SK-N-SH (cell line): ENCODE results near the gene NFIX. TPM values are rescaled to one million over a fixed set of nuclear protein-coding genes. Genes with fewer than 3 reads are reported as not detected.

Experiments used
- CTCF ChIA-PET: fragments of 300-600, 350-600 bp; formaldehyde crosslinking; extraction: SDS; loops from one replicate; lab custom pipeline; 2021; lab: Yijun Ruan, JAX
- POLR2A ChIA-PET: fragments of 350-600 bp; sonication (Branson Sonifier 250); formaldehyde crosslinking; extraction: SDS; loops from one replicate; lab custom pipeline; 2020; ENCODE audit warnings: antibody characterized with exemption, inconsistent platforms; lab: Yijun Ruan, JAX
- DNase-seq: peaks from one replicate; pipeline ENCODE4 v3.0.0; 2012
- H2AFZ ChIP-seq: fragments of 200-600 bp; sonication (generic); 2 replicates; pipeline ENCODE4 v1.8.1; 2016; ENCODE audit warnings: antibody characterized with exemption, mild to moderate bottlenecking, low read depth
- H3F3A ChIP-seq: fragments of 200-600 bp; sonication (generic); replicated peaks from 2 replicates; pipeline ENCODE3; 2016; ENCODE audit warnings: antibody characterized with exemption, mild to moderate bottlenecking; ENCODE audit not compliant: insufficient read depth
- H3K27ac ChIP-seq, 2 experiments: fragments of 200-500 bp in 1 of 2; fragments of 200-600 bp in 1 of 2; sonication (Bioruptor generic) in 1 of 2; sonication (generic), shearing (Covaris generic) in 1 of 2; 2 replicates each; pipeline versions ENCODE4 v1.5.1 to v1.6.1; 2014 to 2016; ENCODE audit warnings: low read depth in 2 of 2, inconsistent platforms in 1 of 2, low read length in 1 of 2, mild to moderate bottlenecking in 1 of 2, mixed read lengths in 1 of 2
- H3K27me3 ChIP-seq: fragments of 200-600 bp; sonication (generic), shearing (Covaris generic); 2 replicates; pipeline ENCODE4 v1.6.1; 2016; ENCODE audit warnings: mixed run types; ENCODE audit not compliant: insufficient read depth
- H3K36me3 ChIP-seq, 2 experiments: fragments of 200-500 bp in 1 of 2; fragments of 200-600 bp in 1 of 2; sonication (Bioruptor generic) in 1 of 2; sonication (generic) in 1 of 2; replicated peaks in 1 of 2; 2 replicates each; pipeline versions ENCODE3 to v1.5.1; 2014 to 2016; ENCODE audit warnings: low read length in 1 of 2, mild to moderate bottlenecking in 1 of 2; ENCODE audit not compliant: insufficient read depth in 2 of 2, control insufficient read depth in 1 of 2
- H3K4me1 ChIP-seq, 2 experiments: fragments of 200-500 bp in 1 of 2; fragments of 200-600 bp in 1 of 2; sonication (Bioruptor generic) in 1 of 2; sonication (generic), shearing (Covaris generic) in 1 of 2; 2 replicates each; pipeline versions ENCODE4 v1.5.1 to v1.6.1; 2014 to 2016; ENCODE audit warnings: low read depth in 1 of 2, low read length in 1 of 2, mixed run types in 1 of 2; ENCODE audit not compliant: insufficient read depth in 2 of 2, control insufficient read depth in 1 of 2
- H3K4me2 ChIP-seq: fragments of 200-600 bp; sonication (generic), shearing (Covaris generic); 2 replicates; pipeline ENCODE4 v1.6.1; 2017; ENCODE audit warnings: mixed run types
- H3K4me3 ChIP-seq, 2 experiments: fragments of 200-500 bp in 1 of 2; fragments of 200-600 bp in 1 of 2; sonication (Bioruptor generic) in 1 of 2; sonication (generic), shearing (Covaris generic) in 1 of 2; 2 replicates each; pipeline versions ENCODE4 v1.5.1 to v1.8.1; 2014 to 2016; ENCODE audit warnings: low read depth in 2 of 2, inconsistent platforms in 1 of 2, low read length in 1 of 2, mild to moderate bottlenecking in 1 of 2, mixed read lengths in 1 of 2, moderate library complexity in 1 of 2
- H3K79me2 ChIP-seq: fragments of 200-600 bp; sonication (generic); 2 replicates; pipeline ENCODE4 v1.8.1; 2017; ENCODE audit warnings: mild to moderate bottlenecking; ENCODE audit not compliant: insufficient read depth
- H3K9ac ChIP-seq: fragments of 200-600 bp; sonication (generic); 2 replicates; pipeline ENCODE4 v1.6.1; 2017; ENCODE audit warnings: mixed run types
- H3K9me2 ChIP-seq: fragments of 200-600 bp; sonication (generic); 2 replicates; pipeline ENCODE4 v1.6.1; 2017; ENCODE audit warnings: mixed run types
- H3K9me3 ChIP-seq: fragments of 200-600 bp; sonication (generic); 2 replicates; pipeline ENCODE4 v1.6.1; 2017; ENCODE audit warnings: mixed run types, mild to moderate bottlenecking, moderate library complexity
- H4K20me1 ChIP-seq: fragments of 200-600 bp; sonication (generic); 2 replicates; pipeline ENCODE4 v1.6.1; 2017; ENCODE audit warnings: mild to moderate bottlenecking, mixed run types; ENCODE audit not compliant: insufficient read depth
- FOSL2 ChIP-seq: IDR thresholded peaks from 2 replicates; pipeline ENCODE4 v1.4.0; 2012; ENCODE audit warnings: low read depth, mild to moderate bottlenecking, moderate library complexity, borderline replicate concordance
- MXI1 ChIP-seq: IDR thresholded peaks from 2 replicates; pipeline ENCODE4 v1.6.1; 2012; ENCODE audit warnings: mild to moderate bottlenecking, low read depth, low read length, improper control_type of control experiment
- RAD21 ChIP-seq: IDR thresholded peaks from 2 replicates; pipeline ENCODE4 v1.6.1; 2012; ENCODE audit warnings: mild to moderate bottlenecking, low read length
- TEAD4 ChIP-seq: IDR thresholded peaks from 2 replicates; pipeline ENCODE4 v1.4.0; 2012; ENCODE audit warnings: mild to moderate bottlenecking, borderline replicate concordance; ENCODE audit not compliant: insufficient read depth
- whole genome bisulfite sequencing: methylation state at CpG from one replicate; pipeline ENCODE4 v1.1.6; 2017; ENCODE audit warnings: low lambda C conversion rate; 5-methylcytosine and 5-hydroxymethylcytosine counted together
- polyA plus RNA-seq, 3 experiments: library from polyadenylated mRNA; depleted of rRNA; stranded (reverse); fragments of >200 nt; gene quantifications; 2 replicates each; pipeline ENCODE4 v1.2.3, GENCODE V29; 2012
- TF ChIP-seq, protein P1 (sequence below): IDR thresholded peaks from 2 replicates; pipeline ENCODE4 v1.4.0; 2012; ENCODE audit warnings: low read depth
- TF ChIP-seq, protein P2 (sequence below): IDR thresholded peaks from 2 replicates; pipeline ENCODE4 v1.6.1; 2012; ENCODE audit warnings: mild to moderate bottlenecking, low read depth, low read length, moderate library complexity

Gene NFIX
- polyA plus RNA-seq, 1 of the 3 experiments (the other 2 are of a cell fraction), result 14.8 TPM

DNA sequence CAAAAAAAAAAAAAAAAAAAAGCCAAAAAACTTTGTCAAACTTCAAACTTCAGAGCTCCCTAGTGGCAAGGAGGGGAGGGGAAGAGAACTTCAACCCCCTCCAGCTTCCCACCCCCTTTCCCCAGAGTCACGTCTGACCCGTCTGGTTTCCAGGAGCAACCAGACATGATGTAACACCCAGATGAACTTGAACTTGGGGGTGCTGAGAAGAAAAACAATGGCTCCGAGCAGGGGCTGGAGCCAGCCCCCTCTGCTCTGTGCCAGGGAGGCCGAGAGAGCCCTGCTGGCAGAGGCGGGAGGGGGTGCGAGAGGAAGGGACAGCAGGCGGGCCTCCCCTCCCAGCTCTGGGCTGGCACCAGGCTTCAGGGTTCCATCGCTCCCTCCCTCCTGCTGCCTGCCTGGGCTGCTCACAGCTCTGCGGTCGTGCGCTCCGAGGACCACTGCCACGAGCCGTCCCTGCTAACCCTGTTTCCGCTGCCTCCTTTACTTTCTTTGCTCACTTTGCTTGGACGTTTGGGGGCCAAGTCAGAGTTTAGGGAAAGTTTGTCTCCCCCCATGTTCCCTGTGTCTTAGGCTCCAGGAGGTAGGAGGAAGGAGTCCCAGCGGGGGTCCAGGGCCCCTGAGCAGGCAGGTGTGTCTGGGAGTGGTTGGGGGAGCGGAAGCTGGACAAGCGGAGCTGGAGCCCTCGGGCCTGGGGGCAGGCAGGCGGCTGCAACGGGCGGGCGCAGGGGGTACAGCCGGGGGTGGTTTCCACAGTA is 96.3 kb downstream of the NFIX start:
- H3K79me2 ChIP-seq, result no peaks in the 10 kb centered on the region
- H3K9ac ChIP-seq, result peak overlapping the region; percentile 43; the same call in 1 of the 2 replicates
- H3K4me1 ChIP-seq, result peaks cover 19 to 75% of the 10 kb centered on the region in 2 experiments
- H2AFZ ChIP-seq, result no peak overlapping the region
- no peaks in the 10 kb centered on the region for H3K27me3 ChIP-seq
- ChIA-PET CTCF (interaction anchor here (0.9 to 9.2 kb wide), 6 partner anchors 13 to 313 kb away, joined by 3 to 603 read pairs (median 79); partner anchors contain the start of genes DAND5 and LYL1), POLR2A (interaction anchor here (0.8 to 1.7 kb wide), 7 partner anchors 14 to 154 kb away, joined by 3 to 6 read pairs (median 3); no protein-coding TSS in a partner anchor)
- WGBS, result 50% methylated on average over 23 of the region's 25 CpGs
- H3K27ac ChIP-seq, result peak overlapping the region; percentile 79 to 99
- peak overlapping the region; percentile 63 for H3K4me2 ChIP-seq
- H3F3A ChIP-seq, result no peaks in the 10 kb centered on the region
- peak; percentile 91 for DNase-seq
- peaks cover 0 to 13% of the 10 kb centered on the region in 2 experiments for H3K36me3 ChIP-seq
- no peaks in the 10 kb centered on the region for H3K9me3 ChIP-seq
- TF ChIP-seq TEAD4, result no peak
- TF ChIP-seq, protein P1, sequence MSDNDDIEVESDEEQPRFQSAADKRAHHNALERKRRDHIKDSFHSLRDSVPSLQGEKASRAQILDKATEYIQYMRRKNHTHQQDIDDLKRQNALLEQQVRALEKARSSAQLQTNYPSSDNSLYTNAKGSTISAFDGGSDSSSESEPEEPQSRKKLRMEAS, result no peak
- peak; percentile 37; the same call in 1 of the 2 replicates for TF ChIP-seq MXI1
- TF ChIP-seq FOSL2, result no peak
- no peaks in the 10 kb centered on the region for H3K9me2 ChIP-seq
- no peaks in the 10 kb centered on the region for H4K20me1 ChIP-seq
- H3K4me3 ChIP-seq, result peak overlapping the region in 1 of 2 experiments; percentile 17; a peak in 1 of 4 replicates

DNA sequence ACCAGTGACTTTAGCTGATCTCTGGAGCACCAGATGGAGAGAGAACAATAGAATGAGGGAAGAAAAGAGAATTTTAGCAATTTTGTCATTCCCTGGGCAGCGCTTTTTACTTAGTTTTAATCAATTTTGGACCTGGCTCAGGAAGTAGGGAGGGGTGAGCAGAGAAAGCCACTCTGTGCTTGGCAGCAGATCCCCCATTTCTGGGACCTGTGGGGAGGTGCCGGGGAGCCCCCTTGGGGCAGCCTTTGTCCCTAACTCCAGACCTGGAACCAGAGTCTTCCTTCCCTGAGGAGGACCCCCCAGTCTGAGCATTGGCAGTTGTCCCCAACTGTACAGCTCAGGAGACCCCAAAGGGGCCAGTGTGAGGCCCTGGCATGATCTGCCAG is 96.9 kb downstream of the NFIX start:
- H3K9me3 ChIP-seq, result no peaks in the 10 kb centered on the region
- no peaks in the 10 kb centered on the region for H3K27me3 ChIP-seq
- no peaks in the 10 kb centered on the region for H3K9me2 ChIP-seq
- POLR2A ChIA-PET, result interaction anchor here (0.8 to 1.7 kb wide), 5 partner anchors 14 to 115 kb away, joined by 3 to 6 read pairs (median 4); no protein-coding TSS in a partner anchor
- H3K9ac ChIP-seq, result peak overlapping the region; percentile 43; the same call in 1 of the 2 replicates
- peaks cover 19 to 76% of the 10 kb centered on the region in 2 experiments for H3K4me1 ChIP-seq
- peak overlapping the region; percentile 79 to 99; a peak in 3 of 4 replicates for H3K27ac ChIP-seq
- WGBS, result 92% methylated on average over 2 of the region's 2 CpGs
- no peak overlapping the region for H2AFZ ChIP-seq
- H3K36me3 ChIP-seq, result peaks cover 0 to 11% of the 10 kb centered on the region in 2 experiments
- no peaks in the 10 kb centered on the region for H3K79me2 ChIP-seq
- CTCF ChIA-PET, result interaction anchor here (1.2 to 9.2 kb wide), 5 partner anchors 12 to 314 kb away, joined by 4 to 603 read pairs (median 82); partner anchors contain the start of genes DAND5 and LYL1
- DNase-seq, result no peak
- H3K4me3 ChIP-seq, result no peak overlapping the region
- no peaks in the 10 kb centered on the region for H3F3A ChIP-seq
- TF ChIP-seq RAD21 (peak; percentile 9; the same call in 1 of the 2 replicates), TEAD4 (no peak)
- TF ChIP-seq, protein P2, sequence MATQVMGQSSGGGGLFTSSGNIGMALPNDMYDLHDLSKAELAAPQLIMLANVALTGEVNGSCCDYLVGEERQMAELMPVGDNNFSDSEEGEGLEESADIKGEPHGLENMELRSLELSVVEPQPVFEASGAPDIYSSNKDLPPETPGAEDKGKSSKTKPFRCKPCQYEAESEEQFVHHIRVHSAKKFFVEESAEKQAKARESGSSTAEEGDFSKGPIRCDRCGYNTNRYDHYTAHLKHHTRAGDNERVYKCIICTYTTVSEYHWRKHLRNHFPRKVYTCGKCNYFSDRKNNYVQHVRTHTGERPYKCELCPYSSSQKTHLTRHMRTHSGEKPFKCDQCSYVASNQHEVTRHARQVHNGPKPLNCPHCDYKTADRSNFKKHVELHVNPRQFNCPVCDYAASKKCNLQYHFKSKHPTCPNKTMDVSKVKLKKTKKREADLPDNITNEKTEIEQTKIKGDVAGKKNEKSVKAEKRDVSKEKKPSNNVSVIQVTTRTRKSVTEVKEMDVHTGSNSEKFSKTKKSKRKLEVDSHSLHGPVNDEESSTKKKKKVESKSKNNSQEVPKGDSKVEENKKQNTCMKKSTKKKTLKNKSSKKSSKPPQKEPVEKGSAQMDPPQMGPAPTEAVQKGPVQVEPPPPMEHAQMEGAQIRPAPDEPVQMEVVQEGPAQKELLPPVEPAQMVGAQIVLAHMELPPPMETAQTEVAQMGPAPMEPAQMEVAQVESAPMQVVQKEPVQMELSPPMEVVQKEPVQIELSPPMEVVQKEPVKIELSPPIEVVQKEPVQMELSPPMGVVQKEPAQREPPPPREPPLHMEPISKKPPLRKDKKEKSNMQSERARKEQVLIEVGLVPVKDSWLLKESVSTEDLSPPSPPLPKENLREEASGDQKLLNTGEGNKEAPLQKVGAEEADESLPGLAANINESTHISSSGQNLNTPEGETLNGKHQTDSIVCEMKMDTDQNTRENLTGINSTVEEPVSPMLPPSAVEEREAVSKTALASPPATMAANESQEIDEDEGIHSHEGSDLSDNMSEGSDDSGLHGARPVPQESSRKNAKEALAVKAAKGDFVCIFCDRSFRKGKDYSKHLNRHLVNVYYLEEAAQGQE, result no peak
- H3K4me2 ChIP-seq, result peak overlapping the region; percentile 63
- H4K20me1 ChIP-seq, result no peaks in the 10 kb centered on the region
